Esophagus muscularis mucosa (tissue), 3 donors: ENCODE measurements around the gene KIAA0040.

Experiments
- POLR2A ChIP-seq: fragments of 450-650 bp; IDR thresholded peaks from one replicate; pipeline ENCODE4 v1.6.1; 2017; ENCODE audit warnings: antibody characterized with exemption, moderate library complexity, mild to moderate bottlenecking, low read depth
- TF ChIP-seq, protein P1 (sequence below), 3 experiments: fragments of 200-600 bp in 2 of 3; fragments of 450-650 bp in 1 of 3; sonication (generic) in 2 of 3; IDR thresholded peaks; one replicate each; pipeline ENCODE4 v1.5.1; 2017 to 2019; ENCODE audit warnings: antibody characterized with exemption in 3 of 3, mild to moderate bottlenecking in 2 of 3, moderate library complexity in 1 of 3

GRCh38 chr1:175114996-175115395, 77.6 kb downstream of the KIAA0040 start:
- TF ChIP-seq, protein P1, sequence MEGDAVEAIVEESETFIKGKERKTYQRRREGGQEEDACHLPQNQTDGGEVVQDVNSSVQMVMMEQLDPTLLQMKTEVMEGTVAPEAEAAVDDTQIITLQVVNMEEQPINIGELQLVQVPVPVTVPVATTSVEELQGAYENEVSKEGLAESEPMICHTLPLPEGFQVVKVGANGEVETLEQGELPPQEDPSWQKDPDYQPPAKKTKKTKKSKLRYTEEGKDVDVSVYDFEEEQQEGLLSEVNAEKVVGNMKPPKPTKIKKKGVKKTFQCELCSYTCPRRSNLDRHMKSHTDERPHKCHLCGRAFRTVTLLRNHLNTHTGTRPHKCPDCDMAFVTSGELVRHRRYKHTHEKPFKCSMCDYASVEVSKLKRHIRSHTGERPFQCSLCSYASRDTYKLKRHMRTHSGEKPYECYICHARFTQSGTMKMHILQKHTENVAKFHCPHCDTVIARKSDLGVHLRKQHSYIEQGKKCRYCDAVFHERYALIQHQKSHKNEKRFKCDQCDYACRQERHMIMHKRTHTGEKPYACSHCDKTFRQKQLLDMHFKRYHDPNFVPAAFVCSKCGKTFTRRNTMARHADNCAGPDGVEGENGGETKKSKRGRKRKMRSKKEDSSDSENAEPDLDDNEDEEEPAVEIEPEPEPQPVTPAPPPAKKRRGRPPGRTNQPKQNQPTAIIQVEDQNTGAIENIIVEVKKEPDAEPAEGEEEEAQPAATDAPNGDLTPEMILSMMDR (IDR thresholded peaks at IDR 0.05) = no peak
- TF ChIP-seq POLR2A = no peak
